HepG2 (cell line): Measurements from ENCODE around the gene CHST3.

Experiments used
- PHF8 ChIP-seq: sonication (generic); formaldehyde crosslinking; IDR thresholded peaks from 2 replicates; pipeline ENCODE4 v1.5.0; 2020; ENCODE audit warnings: missing genetic modification reagents
- POLR2A ChIP-seq, 2 experiments: IDR thresholded peaks; 2 replicates each; pipeline ENCODE4 v1.6.1; 2011; ENCODE audit warnings: low read depth in 2 of 2, low read length in 2 of 2, mild to moderate bottlenecking in 1 of 2, moderate library complexity in 1 of 2; ENCODE audit not compliant: insufficient read depth in 1 of 2
- ZBTB4 ChIP-seq: sonication (generic); formaldehyde crosslinking; IDR thresholded peaks from 2 replicates; pipeline ENCODE4 v1.4.0; 2020; ENCODE audit warnings: missing genetic modification reagents, mild to moderate bottlenecking, borderline replicate concordance

GRCh38 chr10:71948496-71949067 is 15.6 kb upstream of the CHST3 start:
- TF ChIP-seq POLR2A (IDR thresholded peaks at IDR 0.05; ENCODE audit: insufficient read depth in 1 of 2, low read depth in 2 of 2, low read length in 2 of 2) (no peak), PHF8 (no peak), ZBTB4 (CRISPR knock-in tag) (no peak)
